HepG2 (cell line): ENCODE data around the gene ZNF652. TPM values are rescaled to one million over a fixed set of nuclear protein-coding genes. Genes with fewer than 3 reads are reported as not detected.
A peak's percentile ranks its signal among the peaks of the same experiment; 100 is the strongest.

Experiments
- CEBPG ChIP-seq: IDR thresholded peaks from 2 replicates; pipeline ENCODE4 v1.6.1; 2016
- CEBPZ ChIP-seq: IDR thresholded peaks from 2 replicates; pipeline ENCODE4 v1.6.1; 2012; ENCODE audit warnings: low read length, improper control_type of control experiment
- DPF2 ChIP-seq: sonication (generic); formaldehyde crosslinking; IDR thresholded peaks from 2 replicates; pipeline ENCODE4 v1.4.0; 2020; ENCODE audit warnings: mild to moderate bottlenecking, low read depth, missing genetic modification reagents, borderline replicate concordance
- HNF4A ChIP-seq: sonication (generic); formaldehyde crosslinking; IDR thresholded peaks from 2 replicates; pipeline ENCODE4 v1.4.0; 2020; ENCODE audit warnings: missing genetic modification reagents
- KDM1A ChIP-seq: IDR thresholded peaks from 2 replicates; pipeline ENCODE4 v1.6.1; 2016; ENCODE audit warnings: missing compliant biosample characterization
- MLXIP ChIP-seq: sonication (generic); formaldehyde crosslinking; IDR thresholded peaks from 2 replicates; pipeline ENCODE4 v1.9.0; 2021; ENCODE audit warnings: missing genetic modification reagents, borderline replicate concordance
- MXD1 ChIP-seq: sonication (generic); formaldehyde crosslinking; IDR thresholded peaks from 2 replicates; pipeline ENCODE4 v1.4.0; 2020; ENCODE audit warnings: mild to moderate bottlenecking, missing genetic modification reagents
- NCOA5 ChIP-seq: sonication (generic); formaldehyde crosslinking; IDR thresholded peaks from 2 replicates; pipeline ENCODE4 v1.4.0; 2020; ENCODE audit warnings: missing genetic modification reagents
- NR2C2 ChIP-seq: sonication (generic); formaldehyde crosslinking; IDR thresholded peaks from 2 replicates; pipeline ENCODE4 v1.4.0; 2020; ENCODE audit warnings: missing genetic modification reagents, mild to moderate bottlenecking, moderate library complexity, borderline replicate concordance
- PATZ1 ChIP-seq: sonication (generic); formaldehyde crosslinking; IDR thresholded peaks from 2 replicates; pipeline ENCODE4 v1.4.0; 2020; ENCODE audit warnings: missing genetic modification reagents
- PBX2 ChIP-seq: IDR thresholded peaks from 2 replicates; pipeline ENCODE4 v1.6.1; 2016; ENCODE audit warnings: control low read depth
- POGZ ChIP-seq: sonication (generic); formaldehyde crosslinking; IDR thresholded peaks from 2 replicates; pipeline ENCODE4 v1.4.0; 2020; ENCODE audit warnings: mild to moderate bottlenecking, missing genetic modification reagents
- SOX6 ChIP-seq, 2 experiments: fragments of 450-650 bp in 1 of 2; sonication (generic) in 1 of 2; formaldehyde crosslinking in 1 of 2; IDR thresholded peaks; 2 replicates each; pipeline versions ENCODE4 v1.4.0 to v1.6.1; 2017 to 2020; ENCODE audit warnings: antibody characterized with exemption in 1 of 2, mild to moderate bottlenecking in 1 of 2, missing genetic modification reagents in 1 of 2
- TP53 ChIP-seq: sonication (generic); formaldehyde crosslinking; conservative IDR thresholded peaks from 2 replicates; pipeline ENCODE4 v1.4.0; 2020; ENCODE audit warnings: missing genetic modification reagents
- ZNF160 ChIP-seq: sonication (generic); formaldehyde crosslinking; IDR thresholded peaks from 2 replicates; pipeline ENCODE4 v1.8.0; 2022; ENCODE audit warnings: mild to moderate bottlenecking, inconsistent platforms, missing genetic modification reagents
- ZNF251 ChIP-seq: sonication (generic); formaldehyde crosslinking; IDR thresholded peaks from 2 replicates; pipeline ENCODE4 v1.9.0; 2021; ENCODE audit warnings: mild to moderate bottlenecking, missing genetic modification reagents
- ZNF343 ChIP-seq: sonication (generic); formaldehyde crosslinking; IDR thresholded peaks from 2 replicates; pipeline ENCODE4 v1.4.0; 2020; ENCODE audit warnings: mild to moderate bottlenecking, missing genetic modification reagents
- ZSCAN25 ChIP-seq: sonication (generic); formaldehyde crosslinking; IDR thresholded peaks from 2 replicates; pipeline ENCODE4 v1.8.0; 2022; ENCODE audit warnings: mild to moderate bottlenecking, missing genetic modification reagents
- ZSCAN5A ChIP-seq: sonication (generic); formaldehyde crosslinking; IDR thresholded peaks from 2 replicates; pipeline ENCODE4 v1.8.0; 2022; ENCODE audit warnings: mild to moderate bottlenecking, missing genetic modification reagents, borderline replicate concordance
- polyA plus RNA-seq, 8 experiments: library from polyadenylated mRNA; depleted of rRNA in 3 of 8; stranded (reverse) in 7 of 8; unstranded in 1 of 8; fragments of >200 nt; fragmentation: Illumina TruSeq in 4 of 8; extraction: Trizol in 4 of 8; gene quantifications; 2 replicates each; pipeline versions ENCODE4 v1.2.1 to v1.2.3, GENCODE V29; 2011 to 2016; ENCODE audit warnings: low read depth in 4 of 8, missing spikeins in 1 of 8, mixed read lengths in 1 of 8; ENCODE audit not compliant: insufficient read depth in 1 of 8
- total RNA-seq, 5 experiments: library from RNA; depleted of rRNA; stranded (reverse); fragments of >200 nt; fragmentation: Illumina TruSeq; extraction: Trizol; gene quantifications; 2 replicates each; pipeline ENCODE4 v1.2.3, GENCODE V29; 2016; ENCODE audit warnings: low read depth in 1 of 5

ZNF652 gene
- total and polyA plus RNA-seq, 2 of the 13 experiments (the other 11 are each of a cell fraction or from before 2014, with no cell fraction given): 16.2 to 30.2 TPM

GRCh38 chr17:49277638-49278037 is 84.4 kb downstream of the ZNF652 start (continued):
- no peak for TF ChIP-seq ZNF251 (CRISPR knock-in tag)
- no peak for TF ChIP-seq NCOA5 (CRISPR knock-in tag)
- TF ChIP-seq PATZ1 (CRISPR knock-in tag): no peak
- no peak for TF ChIP-seq DPF2 (CRISPR knock-in tag)
- peak; percentile 53; the same call in 1 of the 2 replicates for TF ChIP-seq KDM1A (CRISPR knock-in tag)
- TF ChIP-seq PBX2 (CRISPR knock-in tag): no peak
- no peak for TF ChIP-seq TP53 (CRISPR knock-in tag)
- TF ChIP-seq ZSCAN5A (CRISPR knock-in tag): no peak
- no peak for TF ChIP-seq CEBPZ
- no peak for TF ChIP-seq MXD1
- no peak for TF ChIP-seq ZSCAN25 (CRISPR knock-in tag)
- no peak for TF ChIP-seq ZNF160
- TF ChIP-seq SOX6 (IDR thresholded peaks at IDR 0.05): no peak
- peak; percentile 47; the same call in 1 of the 2 replicates for TF ChIP-seq SOX6 (CRISPR knock-in tag; IDR thresholded peaks at IDR 0.05)
- TF ChIP-seq HNF4A (CRISPR knock-in tag): peak; percentile 15; the same call in 1 of the 2 replicates
- TF ChIP-seq POGZ: no peak; the same call in 1 of the 2 replicates
- TF ChIP-seq CEBPG (CRISPR knock-in tag): peak; percentile 77
- peak; percentile 37; the same call in 1 of the 2 replicates for TF ChIP-seq NR2C2 (CRISPR knock-in tag)
- TF ChIP-seq MLXIP (CRISPR knock-in tag): no peak
- no peak for TF ChIP-seq ZNF343 (CRISPR knock-in tag)
